Gastroesophageal sphincter (tissue), 4 donors: ENCODE results near the gene MSH5. TPM values are rescaled to one million over a fixed set of nuclear protein-coding genes. Genes with fewer than 3 reads are reported as not detected.

Experiments used
- ATAC-seq: fragments of 150-250 bp; one replicate; pipeline ENCODE4 v1.9.1; 2016; ENCODE audit warnings: mild to moderate bottlenecking, moderate library complexity
- H3K27ac ChIP-seq, 4 donors: fragments of 200-600 bp; sonication (generic) in 3 of 4; 1 replicate in 3 of 4; 2 replicates in 1 of 4; pipeline ENCODE4 v1.5.1; 2016 to 2019
- H3K27me3 ChIP-seq: fragments of 200-600 bp; sonication (generic); one replicate; pipeline ENCODE4 v1.5.1; 2019
- H3K36me3 ChIP-seq, 2 donors: fragments of 200-600 bp; sonication (generic); one replicate each; pipeline ENCODE4 v1.5.1; 2019; ENCODE audit warnings: control low read depth in 1 of 2
- H3K4me1 ChIP-seq, 3 donors: fragments of 200-600 bp; sonication (generic); 1 replicate in 2 of 3; 2 replicates in 1 of 3; pipeline ENCODE4 v1.5.1; 2016 to 2019; ENCODE audit warnings: control low read depth in 2 of 3
- H3K4me3 ChIP-seq, 2 donors: fragments of 200-600 bp; sonication (generic); one replicate each; pipeline ENCODE4 v1.5.1; 2019; ENCODE audit warnings: mild to moderate bottlenecking in 1 of 2, moderate library complexity in 1 of 2
- H3K9me3 ChIP-seq, 3 donors: fragments of 200-600 bp; sonication (generic); one replicate each; pipeline ENCODE4 v1.5.1; 2017 to 2019; ENCODE audit warnings: control low read depth in 2 of 3
- CTCF ChIP-seq, 4 experiments: fragments of 200-600 bp in 2 of 4; fragments of 450-650 bp in 2 of 4; sonication (generic) in 1 of 4; IDR thresholded peaks; one replicate each; pipeline ENCODE4 v1.5.1; 2017 to 2019; ENCODE audit warnings: antibody characterized with exemption in 4 of 4, mild to moderate bottlenecking in 2 of 4, moderate library complexity in 2 of 4
- EP300 ChIP-seq: sonication (generic); formaldehyde crosslinking; IDR thresholded peaks from one replicate; pipeline ENCODE4 v1.6.1; 2017; ENCODE audit warnings: antibody characterized with exemption, mild to moderate bottlenecking
- POLR2A ChIP-seq, 2 donors: fragments of 450-650 bp; IDR thresholded peaks; one replicate each; pipeline ENCODE4 v1.6.1; 2017; ENCODE audit warnings: antibody characterized with exemption in 2 of 2, mild to moderate bottlenecking in 2 of 2, moderate library complexity in 1 of 2
- POLR2AphosphoS5 ChIP-seq: sonication (generic); formaldehyde crosslinking; IDR thresholded peaks from one replicate; pipeline ENCODE4 v1.6.1; 2017; ENCODE audit warnings: antibody characterized with exemption
- WGBS, 2 donors: methylation state at CpG; one replicate each; pipeline ENCODE4 v1.1.5; 2018; ENCODE audit warnings: low coverage in 1 of 2; 5-methylcytosine and 5-hydroxymethylcytosine counted together
- total RNA-seq, 4 donors: library from RNA; depleted of rRNA; stranded (reverse); fragments of >200 nt; gene quantifications; one replicate each; pipeline ENCODE4 v1.1.0, GENCODE V29; 2016

The MSH5 gene
- total RNA-seq, 4 donors from 2014 or later, result 1.9 to 12.7 (median 6.7) TPM

- no peak overlapping the region for H3K27ac ChIP-seq
- H3K4me3 ChIP-seq, result no peak overlapping the region
- peaks cover 0 to 19% (median 3%) of the 10 kb centered on the region in 3 donors for H3K4me1 ChIP-seq
- ATAC-seq, result peak; percentile 10
- H3K9me3 ChIP-seq, result no peaks in the 10 kb centered on the region
- H3K36me3 ChIP-seq, result peaks cover 0 to 25% of the 10 kb centered on the region in 2 donors
- 40 to 57% methylated on average over 1 to 3 of the region's 8 CpGs for WGBS, 2 donors
- TF ChIP-seq POLR2A (IDR thresholded peaks at IDR 0.05), result no peak
- TF ChIP-seq POLR2AphosphoS5, result no peak
- no peak for TF ChIP-seq EP300
- TF ChIP-seq CTCF (IDR thresholded peaks at IDR 0.05), result no peak
- no peaks in the 10 kb centered on the region for H3K27me3 ChIP-seq
Measured at GRCh38 chr6:31762878-31763618, 23.2 kb downstream of the MSH5 start.

GRCh38 chr6:31763619-31763940 lies 23.8 kb downstream of the MSH5 start:
- peaks cover 0 to 19% (median 3%) of the 10 kb centered on the region in 3 donors for H3K4me1 ChIP-seq
- H3K9me3 ChIP-seq, result no peaks in the 10 kb centered on the region
- no peak overlapping the region for H3K4me3 ChIP-seq
- no peaks in the 10 kb centered on the region for H3K27me3 ChIP-seq
- TF ChIP-seq POLR2AphosphoS5 (no peak), EP300 (no peak), CTCF (IDR thresholded peaks at IDR 0.05) (no peak), POLR2A (IDR thresholded peaks at IDR 0.05) (no peak)
- peaks cover 0 to 25% of the 10 kb centered on the region in 2 donors for H3K36me3 ChIP-seq
- ATAC-seq, result peak; percentile 31
- no peak overlapping the region for H3K27ac ChIP-seq
- 22 to 33% methylated on average over 1 of the region's 1 CpG for WGBS, 2 donors

- ATAC-seq, result no peak
- TF ChIP-seq POLR2A (IDR thresholded peaks at IDR 0.05) (no peak), EP300 (no peak), POLR2AphosphoS5 (no peak), CTCF (IDR thresholded peaks at IDR 0.05) (no peak)
- H3K36me3 ChIP-seq, result peaks cover 0 to 25% of the 10 kb centered on the region in 2 donors
- H3K4me3 ChIP-seq, result no peak overlapping the region
- WGBS, 2 donors, result 52 to 70% methylated on average over 1 to 4 of the region's 4 CpGs
- no peaks in the 10 kb centered on the region for H3K27me3 ChIP-seq
- H3K9me3 ChIP-seq, result no peaks in the 10 kb centered on the region
- H3K27ac ChIP-seq, result no peak overlapping the region
- H3K4me1 ChIP-seq, result peaks cover 0 to 19% (median 3%) of the 10 kb centered on the region in 3 donors
Measured at GRCh38 chr6:31764198-31764597, 24.4 kb downstream of the MSH5 start.

GRCh38 chr6:31765559-31765909 lies 25.7 kb downstream of the MSH5 start:
- H3K27ac ChIP-seq, result no peak overlapping the region
- H3K4me1 ChIP-seq, result peaks cover 0 to 19% (median 3%) of the 10 kb centered on the region in 3 donors
- 80% methylated on average over 1 of the region's 9 CpGs; no CpG with 5 or more reads in 1 of the 2 donors for WGBS, 2 donors

More at GRCh38 chr6:31765559-31765909, 25.7 kb downstream of the MSH5 start:
- TF ChIP-seq POLR2A (IDR thresholded peaks at IDR 0.05) (no peak), CTCF (IDR thresholded peaks at IDR 0.05) (no peak), POLR2AphosphoS5 (no peak), EP300 (no peak)
- H3K9me3 ChIP-seq, result no peaks in the 10 kb centered on the region
- ATAC-seq, result no peak
- peaks cover 0 to 15% of the 10 kb centered on the region in 2 donors for H3K36me3 ChIP-seq
- H3K27me3 ChIP-seq, result no peaks in the 10 kb centered on the region
- H3K4me3 ChIP-seq, result no peak overlapping the region
